Endothelial cell of umbilical vein (primary cell): ENCODE measurements around the gene PRUNE2. TPM values are rescaled to one million over a fixed set of nuclear protein-coding genes. Genes with fewer than 3 reads are reported as not detected.

Experiments used
- BruUV-seq: library from RNA; stranded (reverse); fragments of 400-500 nt; replicated peaks from 2 replicates; lab custom pipeline; 2021; lab: Mats Ljungman, UMichigan
- CTCF ChIA-PET: fragments of 300-600, 350-600 bp; sonication (Branson Sonifier 250); formaldehyde crosslinking; loops from one replicate; lab custom pipeline; 2021; ENCODE audit warnings: antibody characterized with exemption, inconsistent platforms; lab: Charles Lee
- POLR2A ChIA-PET: fragments of 300-600, 350-600 bp; sonication (Branson Sonifier 250); formaldehyde crosslinking; loops from one replicate; lab custom pipeline; 2021; ENCODE audit warnings: antibody characterized with exemption, inconsistent platforms; lab: Charles Lee
- DNase-seq: peaks from one replicate; pipeline ENCODE4 v3.0.0-alpha.2; 2011; ENCODE audit warnings: low read depth, low spot score
- FAIRE-seq: peaks from 2 replicates; lab custom pipeline; 2011; peaks lifted over from hg19 to GRCh38; lab: Jason Lieb, UNC
- H2AFZ ChIP-seq: 2 replicates; pipeline ENCODE4 v1.6.0; 2012; ENCODE audit warnings: low read depth, low read length, control low read depth, inconsistent platforms
- H3K27ac ChIP-seq: 2 replicates; pipeline ENCODE4 v1.5.1; 2011; ENCODE audit warnings: low read depth, mild to moderate bottlenecking, control low read depth, low read length, moderate library complexity; ENCODE audit not compliant: insufficient read depth
- H3K27me3 ChIP-seq, 2 experiments: 2 replicates each; pipeline versions ENCODE4 v1.6.0 to v1.6.1; 2011; ENCODE audit warnings: low read length in 2 of 2, mixed read lengths in 1 of 2; ENCODE audit not compliant: control insufficient read depth in 2 of 2, insufficient read depth in 2 of 2
- H3K36me3 ChIP-seq, 2 experiments: 2 replicates in 1 of 2; 3 replicates in 1 of 2; pipeline ENCODE4 v1.5.1; 2011; ENCODE audit warnings: low read length in 2 of 2, mild to moderate bottlenecking in 1 of 2, moderate library complexity in 1 of 2; ENCODE audit not compliant: control insufficient read depth in 2 of 2, insufficient read depth in 2 of 2; ENCODE audit errors: extremely low read depth in 1 of 2
- H3K4me1 ChIP-seq: 3 replicates; pipeline ENCODE4 v1.5.1; 2011; ENCODE audit warnings: mild to moderate bottlenecking, low read length; ENCODE audit not compliant: control insufficient read depth, insufficient read depth; ENCODE audit errors: extremely low read depth
- H3K4me2 ChIP-seq: 2 replicates; pipeline ENCODE4 v1.6.1; 2011; ENCODE audit warnings: low read length, control low read depth, mixed read lengths; ENCODE audit not compliant: insufficient read depth
- H3K4me3 ChIP-seq, 3 experiments: fragments of 200-600 bp in 1 of 3; sonication (generic), shearing (Covaris generic) in 1 of 3; replicated peaks in 1 of 3; 2 replicates each; pipeline ENCODE4 v1.5.1; 2011 to 2016; ENCODE audit warnings: control low read depth in 3 of 3, low read length in 3 of 3, mild to moderate bottlenecking in 2 of 3, inconsistent platforms in 1 of 3, low read depth in 1 of 3, moderate library complexity in 1 of 3; ENCODE audit not compliant: insufficient read depth in 1 of 3
- H3K79me2 ChIP-seq: 2 replicates; pipeline ENCODE4 v1.6.0; 2012; ENCODE audit warnings: low read length, inconsistent platforms; ENCODE audit not compliant: control insufficient read depth, insufficient read depth
- H3K9ac ChIP-seq: replicated peaks from 2 replicates; pipeline ENCODE3; 2011; ENCODE audit warnings: low read length, control low read depth; ENCODE audit not compliant: insufficient read depth; ENCODE audit errors: extremely low read depth
- H3K9me1 ChIP-seq: replicated peaks from 3 replicates; pipeline ENCODE4 v1.6.0; 2011; ENCODE audit warnings: mild to moderate bottlenecking, low read length; ENCODE audit not compliant: control insufficient read depth, insufficient read depth; ENCODE audit errors: extremely low read depth
- H3K9me3 ChIP-seq: replicated peaks from 2 replicates; pipeline ENCODE4 v1.5.1; 2012; ENCODE audit warnings: low read length, inconsistent platforms; ENCODE audit not compliant: control insufficient read depth, insufficient read depth
- H4K20me1 ChIP-seq: replicated peaks from 2 replicates; pipeline ENCODE3; 2011; ENCODE audit warnings: mild to moderate bottlenecking, low read length; ENCODE audit not compliant: control insufficient read depth, insufficient read depth; ENCODE audit errors: extremely low read depth
- CTCF ChIP-seq, 2 donors: IDR thresholded peaks; 1 replicate in 1 of 2; 2 replicates in 1 of 2; pipeline ENCODE4 v1.5.1; 2011; ENCODE audit warnings: low read length in 2 of 2, mild to moderate bottlenecking in 2 of 2, moderate library complexity in 2 of 2, control low read depth in 1 of 2, inconsistent platforms in 1 of 2, low read depth in 1 of 2; ENCODE audit not compliant: insufficient read depth in 1 of 2; ENCODE audit errors: extremely low read depth in 1 of 2
- EZH2 ChIP-seq: IDR thresholded peaks from 2 replicates; pipeline ENCODE4 v1.6.1; 2012; ENCODE audit warnings: borderline replicate concordance, low read depth, mild to moderate bottlenecking, moderate library complexity, low read length, inconsistent platforms; ENCODE audit not compliant: severe bottlenecking
- FOS ChIP-seq: IDR thresholded peaks from 2 replicates; pipeline ENCODE4 v1.6.1; 2011; ENCODE audit warnings: mild to moderate bottlenecking, low read length, moderate library complexity, borderline replicate concordance; ENCODE audit not compliant: insufficient read depth
- GATA2 ChIP-seq: IDR thresholded peaks from 2 replicates; pipeline ENCODE4 v1.7.0; 2011; ENCODE audit warnings: low read depth, mild to moderate bottlenecking, moderate library complexity, mixed read lengths, low read length; ENCODE audit not compliant: insufficient read length, insufficient read depth
- JUN ChIP-seq: IDR thresholded peaks from 2 replicates; pipeline ENCODE4 v1.6.1; 2011; ENCODE audit warnings: borderline replicate concordance, low read depth; ENCODE audit not compliant: insufficient read length, insufficient read depth
- MAX ChIP-seq: IDR thresholded peaks from 2 replicates; pipeline ENCODE4 v1.6.1; 2011; ENCODE audit not compliant: insufficient read depth, insufficient read length
- MYC ChIP-seq: IDR thresholded peaks from one replicate; pipeline ENCODE4 v1.6.1; 2011; ENCODE audit warnings: mild to moderate bottlenecking, low read depth, low read length
- POLR2A ChIP-seq: IDR thresholded peaks from 2 replicates; pipeline ENCODE4 v1.6.1; 2012; ENCODE audit warnings: low read depth, mild to moderate bottlenecking, control low read depth, low read length
- POLR2AphosphoS5 ChIP-seq: IDR thresholded peaks from 2 replicates; pipeline ENCODE4 v1.6.1; 2012; ENCODE audit warnings: low read depth, mild to moderate bottlenecking, control low read depth, low read length, moderate library complexity; ENCODE audit not compliant: insufficient read depth
- dilution Hi-C: fragments of 300-500 bp; cut with MboI; formaldehyde crosslinking; loops from one replicate; pipeline ENCODE4 v1.15.0; 2019; ENCODE audit warnings: low sequenced_read_pairs; ENCODE audit not compliant: extremely low pct_ligation_motif_present
- intact Hi-C: fragments of 100-400 bp; cut with micrococcal nuclease; formaldehyde crosslinking; loops from one replicate; pipeline ENCODE4 v1.10.0; 2022
- polyA plus RNA-seq, 4 experiments: library from polyadenylated mRNA; depleted of rRNA in 3 of 4; stranded (reverse) in 3 of 4; unstranded in 1 of 4; fragments of >200 nt; gene quantifications; 2 replicates each; pipeline versions ENCODE4 v1.2.1 to v1.2.3, GENCODE V29; 2011 to 2012; ENCODE audit warnings: missing spikeins in 1 of 4
- total RNA-seq: library from RNA; stranded (reverse); gene quantifications from 2 replicates; pipeline ENCODE4 v1.2.3, GENCODE V29; 2021

The PRUNE2 gene
- total and polyA plus RNA-seq, 2 donors (not counting 3 experiments of a cell fraction or from before 2014, with no cell fraction given), result 15.8 to 21.7 TPM

GRCh38 chr9:76887951-76888350, 18.0 kb downstream of the PRUNE2 start:
- no peak for DNase-seq
- Histone ChIP-seq H3K9ac (no peak overlapping the region), H3K4me1 (no peaks in the 10 kb centered on the region), H3K4me2 (no peak overlapping the region), H3K27me3 (no peaks in the 10 kb centered on the region), H3K9me3 (no peaks in the 10 kb centered on the region), H3K79me2 (no peaks in the 10 kb centered on the region), H3K27ac (no peak overlapping the region), H2AFZ (no peak overlapping the region), H4K20me1 (no peaks in the 10 kb centered on the region), H3K36me3 (no peaks in the 10 kb centered on the region), H3K9me1 (no peaks in the 10 kb centered on the region), H3K4me3 (no peak overlapping the region)
- dilution Hi-C loops (no loop called here), intact Hi-C loops (no loop called here)
- FAIRE-seq, result no peak
- POLR2A ChIA-PET, result no interaction called here
- TF ChIP-seq FOS (no peak), CTCF (IDR thresholded peaks at IDR 0.05; ENCODE audit: extremely low read depth in 1 of 2, insufficient read depth in 1 of 2, low read depth in 1 of 2, low read length in 2 of 2) (no peak), POLR2A (no peak), MYC (no peak), POLR2AphosphoS5 (no peak), GATA2 (no peak), JUN (no peak), MAX (no peak), EZH2 (no peak)
- CTCF ChIA-PET, result no interaction called here
- no TSS peak for BruUV-seq
